ENCODE results near the gene ASTN1. TPM values are rescaled to one million over a fixed set of nuclear protein-coding genes. Genes with fewer than 3 reads are reported as not detected.

The ASTN1 gene
- total RNA-seq, 1 experiment from 2014 or later = 0.42 TPM

DNA sequence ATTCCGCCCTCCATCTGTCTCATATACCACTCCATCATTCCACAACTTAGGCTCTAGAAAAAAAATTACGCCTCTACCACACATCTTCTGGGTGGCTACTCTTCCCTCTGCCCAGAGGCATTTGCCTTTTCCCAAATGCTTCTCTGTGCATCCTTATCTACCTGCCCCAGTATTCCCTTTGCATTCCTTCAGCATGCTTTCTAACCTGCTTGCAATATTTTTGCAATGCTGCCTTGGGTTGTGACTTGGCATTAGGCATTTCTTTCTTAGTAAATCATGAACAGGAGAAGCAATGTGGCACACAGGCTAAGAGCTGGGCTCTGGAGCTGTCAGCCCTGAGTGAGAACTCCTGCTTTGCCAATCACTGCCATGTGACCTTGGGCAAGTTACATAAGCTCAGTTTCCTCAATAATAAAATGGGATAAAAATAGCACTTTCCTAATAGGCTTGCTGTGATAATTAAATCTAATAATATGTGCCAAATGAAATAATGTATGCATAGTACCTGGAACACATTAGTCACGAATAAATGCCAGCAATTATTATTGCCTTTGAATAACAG lies 276.0 kb downstream of the ASTN1 start (continued):
- TF ChIP-seq, protein P1, sequence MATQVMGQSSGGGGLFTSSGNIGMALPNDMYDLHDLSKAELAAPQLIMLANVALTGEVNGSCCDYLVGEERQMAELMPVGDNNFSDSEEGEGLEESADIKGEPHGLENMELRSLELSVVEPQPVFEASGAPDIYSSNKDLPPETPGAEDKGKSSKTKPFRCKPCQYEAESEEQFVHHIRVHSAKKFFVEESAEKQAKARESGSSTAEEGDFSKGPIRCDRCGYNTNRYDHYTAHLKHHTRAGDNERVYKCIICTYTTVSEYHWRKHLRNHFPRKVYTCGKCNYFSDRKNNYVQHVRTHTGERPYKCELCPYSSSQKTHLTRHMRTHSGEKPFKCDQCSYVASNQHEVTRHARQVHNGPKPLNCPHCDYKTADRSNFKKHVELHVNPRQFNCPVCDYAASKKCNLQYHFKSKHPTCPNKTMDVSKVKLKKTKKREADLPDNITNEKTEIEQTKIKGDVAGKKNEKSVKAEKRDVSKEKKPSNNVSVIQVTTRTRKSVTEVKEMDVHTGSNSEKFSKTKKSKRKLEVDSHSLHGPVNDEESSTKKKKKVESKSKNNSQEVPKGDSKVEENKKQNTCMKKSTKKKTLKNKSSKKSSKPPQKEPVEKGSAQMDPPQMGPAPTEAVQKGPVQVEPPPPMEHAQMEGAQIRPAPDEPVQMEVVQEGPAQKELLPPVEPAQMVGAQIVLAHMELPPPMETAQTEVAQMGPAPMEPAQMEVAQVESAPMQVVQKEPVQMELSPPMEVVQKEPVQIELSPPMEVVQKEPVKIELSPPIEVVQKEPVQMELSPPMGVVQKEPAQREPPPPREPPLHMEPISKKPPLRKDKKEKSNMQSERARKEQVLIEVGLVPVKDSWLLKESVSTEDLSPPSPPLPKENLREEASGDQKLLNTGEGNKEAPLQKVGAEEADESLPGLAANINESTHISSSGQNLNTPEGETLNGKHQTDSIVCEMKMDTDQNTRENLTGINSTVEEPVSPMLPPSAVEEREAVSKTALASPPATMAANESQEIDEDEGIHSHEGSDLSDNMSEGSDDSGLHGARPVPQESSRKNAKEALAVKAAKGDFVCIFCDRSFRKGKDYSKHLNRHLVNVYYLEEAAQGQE (IDR thresholded peaks at IDR 0.05; ENCODE audit: low read depth) = no peak

DNA sequence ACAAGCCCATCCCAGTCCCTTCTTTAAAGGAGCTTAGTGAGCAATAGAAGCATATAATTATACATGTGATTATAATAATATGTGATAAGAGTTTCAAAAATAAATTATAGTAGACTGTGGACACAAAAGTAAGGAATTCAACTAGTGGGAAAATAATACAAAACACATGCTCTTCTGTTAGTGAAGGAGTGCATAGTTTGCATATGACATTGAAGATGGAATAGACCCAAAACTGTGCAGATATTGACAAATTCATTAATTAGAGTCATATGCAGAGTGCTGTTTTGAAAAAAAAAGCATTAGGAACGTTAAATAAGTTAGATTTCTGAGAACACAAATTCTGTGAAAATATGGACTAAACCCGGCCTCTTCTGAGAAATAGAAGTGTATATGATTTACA lies 278.8 kb downstream of the ASTN1 start:
- ChIA-PET RAD21 (ENCODE audit: low non-redundant PET in 1 of 2, low total read pairs in 2 of 2, uncharacterized antibody in 2 of 2, unreplicated experiment in 2 of 2) (no interaction called here), POLR2A (no interaction called here), CTCF (no interaction called here)
- no peak for ATAC-seq
- intact Hi-C loops (cut with micrococcal nuclease) = no loop called here
- no TSS peak for BruUV-seq (replicated peaks)
- Histone ChIP-seq H3K36me3 (ENCODE audit: control insufficient read depth in 1 of 2, insufficient read depth in 2 of 2, low read length in 2 of 2) (no peaks in the 10 kb centered on the region), H3K27ac (ENCODE audit: low read depth, low read length) (no peak overlapping the region), H3K4me2 (ENCODE audit: low read length) (no peak overlapping the region), H4K20me1 (ENCODE audit: insufficient read depth) (no peaks in the 10 kb centered on the region), H2AFZ (ENCODE audit: low read depth, low read length, poor library complexity, severe bottlenecking) (no peak overlapping the region), H3K9me2 (ENCODE audit: insufficient read depth) (no peaks in the 10 kb centered on the region), H3K4me1 (ENCODE audit: control insufficient read depth in 1 of 2, insufficient read depth in 2 of 2, low read length in 2 of 2) (no peaks in the 10 kb centered on the region), H3K79me2 (ENCODE audit: insufficient read depth, low read length) (no peaks in the 10 kb centered on the region), H3K9ac (ENCODE audit: low read length) (no peak overlapping the region), H3K4me3 (replicated peaks in 1 of 2; ENCODE audit: low read depth in 1 of 2, low read length in 2 of 2) (no peak overlapping the region), H3K9me3 (ENCODE audit: control insufficient read depth in 1 of 2, insufficient read depth in 1 of 2, low read depth in 1 of 2, low read length in 2 of 2) (no peaks in the 10 kb centered on the region), H3K27me3 (ENCODE audit: insufficient read depth, low read length) (peaks cover 28% of the 10 kb centered on the region)
- no peak for DNase-seq (ENCODE audit: low read depth, low spot score)
- TF ChIP-seq, protein P2, sequence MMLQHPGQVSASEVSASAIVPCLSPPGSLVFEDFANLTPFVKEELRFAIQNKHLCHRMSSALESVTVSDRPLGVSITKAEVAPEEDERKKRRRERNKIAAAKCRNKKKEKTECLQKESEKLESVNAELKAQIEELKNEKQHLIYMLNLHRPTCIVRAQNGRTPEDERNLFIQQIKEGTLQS (IDR thresholded peaks at IDR 0.05) = no peak
- TF ChIP-seq EZH2 (IDR thresholded peaks at IDR 0.05) (no peak), RAD21 (IDR thresholded peaks at IDR 0.05; ENCODE audit: low read depth) (no peak), ELF1 (IDR thresholded peaks at IDR 0.05; ENCODE audit: borderline replicate concordance, low read depth) (no peak), JUND (IDR thresholded peaks at IDR 0.05) (no peak), CEBPB (IDR thresholded peaks at IDR 0.05; ENCODE audit: low read depth) (no peak), EZH2phosphoT487 (IDR thresholded peaks at IDR 0.05; ENCODE audit: borderline replicate concordance) (no peak), FOSL1 (IDR thresholded peaks at IDR 0.05; ENCODE audit: low read depth) (no peak), ZNF274 (IDR thresholded peaks at IDR 0.05; ENCODE audit: low read depth, low read length) (no peak), POLR2A (IDR thresholded peaks at IDR 0.05; ENCODE audit: borderline replicate concordance, extremely low read depth, insufficient read depth, insufficient read length) (no peak), SP1 (IDR thresholded peaks at IDR 0.05; ENCODE audit: low read depth) (no peak), POLR2AphosphoS5 (IDR thresholded peaks at IDR 0.05; ENCODE audit: low read depth, low read length) (no peak), TCF7L2 (IDR thresholded peaks at IDR 0.05; ENCODE audit: borderline replicate concordance, extremely low read depth, insufficient read depth, insufficient read length) (no peak)
- TF ChIP-seq, protein P1 (IDR thresholded peaks at IDR 0.05; ENCODE audit: low read depth) = no peak
- TF ChIP-seq, protein P3, sequence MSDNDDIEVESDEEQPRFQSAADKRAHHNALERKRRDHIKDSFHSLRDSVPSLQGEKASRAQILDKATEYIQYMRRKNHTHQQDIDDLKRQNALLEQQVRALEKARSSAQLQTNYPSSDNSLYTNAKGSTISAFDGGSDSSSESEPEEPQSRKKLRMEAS (IDR thresholded peaks at IDR 0.05) = no peak
- TF ChIP-seq, protein P4, sequence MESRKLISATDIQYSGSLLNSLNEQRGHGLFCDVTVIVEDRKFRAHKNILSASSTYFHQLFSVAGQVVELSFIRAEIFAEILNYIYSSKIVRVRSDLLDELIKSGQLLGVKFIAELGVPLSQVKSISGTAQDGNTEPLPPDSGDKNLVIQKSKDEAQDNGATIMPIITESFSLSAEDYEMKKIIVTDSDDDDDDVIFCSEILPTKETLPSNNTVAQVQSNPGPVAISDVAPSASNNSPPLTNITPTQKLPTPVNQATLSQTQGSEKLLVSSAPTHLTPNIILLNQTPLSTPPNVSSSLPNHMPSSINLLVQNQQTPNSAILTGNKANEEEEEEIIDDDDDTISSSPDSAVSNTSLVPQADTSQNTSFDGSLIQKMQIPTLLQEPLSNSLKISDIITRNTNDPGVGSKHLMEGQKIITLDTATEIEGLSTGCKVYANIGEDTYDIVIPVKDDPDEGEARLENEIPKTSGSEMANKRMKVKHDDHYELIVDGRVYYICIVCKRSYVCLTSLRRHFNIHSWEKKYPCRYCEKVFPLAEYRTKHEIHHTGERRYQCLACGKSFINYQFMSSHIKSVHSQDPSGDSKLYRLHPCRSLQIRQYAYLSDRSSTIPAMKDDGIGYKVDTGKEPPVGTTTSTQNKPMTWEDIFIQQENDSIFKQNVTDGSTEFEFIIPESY (IDR thresholded peaks at IDR 0.05; ENCODE audit: extremely low read depth, insufficient replicate concordance, low read length) = no peak

Measured in HCT116 (cell line).